ENCODE data around the gene EIF4G3.

DNA sequence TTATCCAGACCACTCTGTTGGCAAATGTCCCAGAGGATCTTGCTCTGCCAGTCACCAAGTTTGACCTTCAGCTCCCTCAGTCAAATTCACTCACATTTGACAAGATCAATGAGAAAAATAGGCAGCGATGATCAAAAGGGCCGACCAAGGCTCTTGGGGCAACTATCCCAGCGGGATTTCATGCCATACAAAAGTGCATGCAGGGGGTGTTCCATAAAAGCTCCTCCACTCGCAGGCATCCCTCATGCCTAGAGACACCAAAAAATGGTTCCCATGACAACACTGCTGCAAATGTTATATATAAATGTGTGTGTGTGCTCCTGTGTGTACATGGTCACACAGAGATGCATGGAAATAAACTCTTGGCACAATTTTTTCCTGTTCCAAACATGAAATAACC lies 16.2 kb upstream of the EIF4G3 start:
- TF ChIP-seq, protein P1, sequence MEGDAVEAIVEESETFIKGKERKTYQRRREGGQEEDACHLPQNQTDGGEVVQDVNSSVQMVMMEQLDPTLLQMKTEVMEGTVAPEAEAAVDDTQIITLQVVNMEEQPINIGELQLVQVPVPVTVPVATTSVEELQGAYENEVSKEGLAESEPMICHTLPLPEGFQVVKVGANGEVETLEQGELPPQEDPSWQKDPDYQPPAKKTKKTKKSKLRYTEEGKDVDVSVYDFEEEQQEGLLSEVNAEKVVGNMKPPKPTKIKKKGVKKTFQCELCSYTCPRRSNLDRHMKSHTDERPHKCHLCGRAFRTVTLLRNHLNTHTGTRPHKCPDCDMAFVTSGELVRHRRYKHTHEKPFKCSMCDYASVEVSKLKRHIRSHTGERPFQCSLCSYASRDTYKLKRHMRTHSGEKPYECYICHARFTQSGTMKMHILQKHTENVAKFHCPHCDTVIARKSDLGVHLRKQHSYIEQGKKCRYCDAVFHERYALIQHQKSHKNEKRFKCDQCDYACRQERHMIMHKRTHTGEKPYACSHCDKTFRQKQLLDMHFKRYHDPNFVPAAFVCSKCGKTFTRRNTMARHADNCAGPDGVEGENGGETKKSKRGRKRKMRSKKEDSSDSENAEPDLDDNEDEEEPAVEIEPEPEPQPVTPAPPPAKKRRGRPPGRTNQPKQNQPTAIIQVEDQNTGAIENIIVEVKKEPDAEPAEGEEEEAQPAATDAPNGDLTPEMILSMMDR (conservative IDR thresholded peaks at IDR 0.05; ENCODE audit: low read depth, low read length) = no peak
- no peak for TF ChIP-seq EZH2 (IDR thresholded peaks at IDR 0.05; ENCODE audit: borderline replicate concordance, low read depth, low read length, poor library complexity, severe bottlenecking)

All from A673 (cell line).